Left colon (tissue), 2 donors: ENCODE data around the gene ADARB1. TPM values are rescaled to one million over a fixed set of nuclear protein-coding genes. Genes with fewer than 3 reads are reported as not detected.

Experiments used
- ATAC-seq: fragments of 200-7000 bp; cut with Tn5 transposase; one replicate; pipeline ENCODE4 v1.9.1; 2020; ENCODE audit warnings: mild to moderate bottlenecking, moderate library complexity
- DNase-seq, 2 donors: peaks; one replicate each; pipeline ENCODE4 v3.0.0-alpha.2; 2020
- intact Hi-C, 2 donors: fragments of 100-400 bp; cut with DNase I in 1 of 2; cut with micrococcal nuclease in 1 of 2; formaldehyde crosslinking; loops; one replicate each; pipeline versions ENCODE4 v1.11.2 to v1.14.0; 2022; cut with DNase I, micrococcal nuclease
- total RNA-seq, 2 donors: library from RNA; stranded (reverse); fragmentation: NEBNext Ultra II Directional; extraction: Animal tissue kit (Norgen Biotek cat#: 25700); gene quantifications; one replicate each; pipeline ENCODE4 v1.2.1, GENCODE V29; 2021
- donor health status: DM: no; HTN: no; CAD: no.
- donor health status: DM: yes; HTN: yes; CAD: no.

Gene ADARB1
- total RNA-seq, 2 donors from 2014 or later = 6.9 to 12.4 TPM

DNA sequence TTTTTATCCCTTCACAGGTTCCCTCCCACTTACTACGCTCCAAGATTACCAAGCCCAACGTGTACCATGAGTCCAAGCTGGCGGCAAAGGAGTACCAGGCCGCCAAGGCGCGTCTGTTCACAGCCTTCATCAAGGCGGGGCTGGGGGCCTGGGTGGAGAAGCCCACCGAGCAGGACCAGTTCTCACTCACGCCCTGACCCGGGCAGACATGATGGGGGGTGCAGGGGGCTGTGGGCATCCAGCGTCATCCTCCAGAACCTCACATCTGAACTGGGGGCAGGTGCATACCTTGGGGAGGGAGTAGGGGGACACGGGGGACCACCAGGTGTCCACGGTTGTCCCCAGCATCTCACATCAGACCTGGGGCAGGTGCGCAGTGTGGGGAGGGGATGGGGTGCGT is 147.6 kb downstream of the ADARB1 start:
- intact Hi-C loops = no loop called here
- DNase-seq = no peak
- ATAC-seq = no peak

DNA sequence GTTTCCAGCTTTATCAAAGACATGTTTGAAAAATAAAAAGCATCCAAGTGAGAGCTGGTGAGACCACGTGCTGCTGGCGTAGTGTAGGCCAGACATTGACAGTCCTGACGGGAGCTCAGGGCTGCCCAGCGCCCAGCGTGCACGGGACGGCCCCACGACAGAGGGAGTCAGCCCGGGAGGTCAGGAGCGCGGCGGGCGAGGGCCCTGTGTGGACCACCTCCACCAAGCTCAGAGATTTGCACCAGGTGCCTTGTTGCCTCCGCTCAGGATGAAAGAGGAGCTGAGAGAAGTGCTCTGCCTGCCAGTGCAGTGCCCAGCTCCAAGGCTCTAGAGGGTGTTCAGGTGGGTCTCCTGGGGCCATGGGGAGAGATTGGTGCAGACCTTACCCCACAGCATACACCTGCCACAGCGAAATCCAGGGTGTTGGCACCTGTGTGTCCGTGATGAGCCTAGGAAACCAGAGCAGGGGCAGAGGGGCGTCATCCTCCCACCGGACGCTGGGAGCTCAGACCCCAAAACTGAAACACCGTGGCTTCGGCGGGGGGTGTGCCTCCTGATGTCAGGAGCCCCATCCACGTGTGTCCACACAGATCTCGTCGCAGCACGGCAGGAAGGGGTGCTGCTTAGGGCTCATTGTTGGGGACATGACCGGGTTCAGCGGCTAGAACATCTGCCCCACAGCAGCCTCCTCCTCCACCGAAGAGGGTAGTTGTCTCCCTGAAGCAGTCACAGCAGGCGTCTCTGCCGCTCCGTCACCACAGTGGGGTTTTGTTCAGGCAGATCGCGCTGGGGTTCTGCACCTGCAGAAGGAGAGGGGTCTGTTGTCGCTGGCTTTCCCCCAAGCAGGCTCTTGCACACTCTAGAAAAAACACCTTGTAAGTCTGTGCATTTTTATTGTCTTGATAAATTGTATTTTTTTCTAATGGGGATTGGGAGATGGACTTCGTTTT is 149.1 kb downstream of the ADARB1 start:
- ATAC-seq (no peak), DNase-seq (no peak)
- intact Hi-C loops = no loop called here

GRCh38 chr21:45224189-45224938 is 150.0 kb downstream of the ADARB1 start:
- no peak for DNase-seq
- intact Hi-C loops = no loop called here
- no peak for ATAC-seq

- no peak for ATAC-seq
- DNase-seq = no peak
- intact Hi-C loops = no loop called here
Measured at GRCh38 chr21:45225041-45225740, 150.8 kb downstream of the ADARB1 start.

- DNase-seq (no peak), ATAC-seq (no peak)
- intact Hi-C loops = no loop called here
Measured at GRCh38 chr21:45225741-45226327, 151.5 kb downstream of the ADARB1 start.

GRCh38 chr21:45226540-45227326 is 152.4 kb downstream of the ADARB1 start:
- ATAC-seq (no peak), DNase-seq (no peak)
- intact Hi-C loops = no loop called here

DNA sequence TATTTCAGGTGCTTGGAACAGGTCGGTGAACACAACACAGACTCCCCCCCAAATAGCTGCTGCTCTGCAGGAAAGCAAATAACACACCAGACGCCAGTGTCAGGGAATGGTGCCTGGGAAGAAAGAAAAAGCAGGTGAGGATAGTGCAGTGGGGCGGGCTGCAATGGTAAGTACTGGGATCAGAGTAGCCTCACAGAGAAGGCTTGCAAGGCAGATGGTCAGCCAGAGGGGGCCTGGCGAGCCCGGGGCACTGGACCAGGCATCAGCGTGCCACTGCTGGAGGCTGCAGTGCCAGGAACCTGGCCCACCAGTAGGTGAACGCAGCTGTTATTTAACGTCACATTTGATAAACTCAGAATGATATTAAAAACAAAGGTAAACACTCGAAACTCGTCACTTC is 153.4 kb downstream of the ADARB1 start:
- intact Hi-C loops = no loop called here
- ATAC-seq = no peak

DNA sequence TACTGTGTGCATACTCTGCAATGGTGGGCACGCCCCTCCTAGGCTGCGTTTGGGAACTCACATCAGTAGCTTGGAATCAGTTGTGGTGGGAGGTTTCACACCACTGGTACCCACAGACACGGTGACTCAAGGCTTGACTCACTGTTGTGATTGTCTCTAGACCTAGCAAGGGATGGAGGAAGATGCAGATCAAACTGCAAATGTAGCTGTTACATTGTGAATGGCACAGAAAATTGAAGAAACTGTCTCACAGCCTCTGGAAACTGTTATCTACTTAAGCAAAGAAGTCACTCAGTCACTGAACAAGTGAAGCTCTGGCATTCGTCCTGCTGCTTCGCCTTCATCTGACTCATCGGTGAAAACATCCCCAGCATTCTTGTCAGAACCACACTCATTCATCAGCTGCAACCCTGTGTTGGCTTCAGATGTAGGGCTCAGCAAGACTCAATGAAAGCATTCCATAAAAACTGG is 153.8 kb downstream of the ADARB1 start:
- ATAC-seq = no peak
- intact Hi-C loops = no loop called here
- DNase-seq = no peak

More for the DNA sequence above, 153.4 kb downstream of the ADARB1 start:
- no peak for DNase-seq

GRCh38 chr21:45228656-45229240 is 154.4 kb downstream of the ADARB1 start:
- intact Hi-C loops = no loop called here
- no peak for DNase-seq
- ATAC-seq = no peak

DNA sequence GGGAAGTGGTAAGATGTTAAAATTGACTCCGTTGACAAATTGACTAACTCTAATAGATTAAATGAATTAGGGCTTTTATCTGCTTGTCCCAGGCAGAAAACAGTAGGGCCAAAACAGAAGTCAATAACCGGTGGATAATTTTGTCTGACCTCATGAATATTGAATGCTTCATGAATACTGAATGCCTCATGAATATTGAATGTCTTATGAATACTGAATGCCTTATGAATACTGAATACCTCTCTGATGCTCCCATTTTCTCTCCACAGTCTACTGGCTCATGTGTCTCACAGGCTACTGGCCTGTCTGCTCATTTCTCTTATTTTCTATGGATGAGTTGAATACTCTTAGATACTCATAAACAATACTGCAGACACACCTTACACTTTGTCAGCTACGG is 157.3 kb downstream of the ADARB1 start:
- no peak for ATAC-seq
- DNase-seq = no peak
- intact Hi-C loops = no loop called here

DNA sequence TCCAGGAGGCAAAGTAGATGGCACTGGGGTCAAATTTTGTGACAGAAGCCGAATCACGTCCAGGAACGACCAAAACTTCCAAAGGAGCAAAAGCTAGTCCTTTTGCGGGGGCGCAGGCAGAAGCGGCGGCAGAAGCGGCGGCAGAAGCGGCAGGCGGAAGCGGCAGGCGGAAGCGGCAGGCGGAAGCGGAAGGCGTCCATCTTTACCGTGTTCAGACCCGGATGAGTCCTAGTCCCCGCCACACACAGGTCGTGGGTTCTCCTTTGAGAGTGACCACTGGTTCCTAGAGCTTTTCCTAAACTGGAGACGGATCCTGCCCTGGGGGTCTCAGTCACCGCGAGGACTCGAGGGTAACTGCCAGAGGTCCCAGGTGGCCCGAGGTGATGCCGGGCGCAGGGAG is 159.7 kb downstream of the ADARB1 start:
- ATAC-seq (no peak), DNase-seq (no peak)
- intact Hi-C loops = no loop called here

DNA sequence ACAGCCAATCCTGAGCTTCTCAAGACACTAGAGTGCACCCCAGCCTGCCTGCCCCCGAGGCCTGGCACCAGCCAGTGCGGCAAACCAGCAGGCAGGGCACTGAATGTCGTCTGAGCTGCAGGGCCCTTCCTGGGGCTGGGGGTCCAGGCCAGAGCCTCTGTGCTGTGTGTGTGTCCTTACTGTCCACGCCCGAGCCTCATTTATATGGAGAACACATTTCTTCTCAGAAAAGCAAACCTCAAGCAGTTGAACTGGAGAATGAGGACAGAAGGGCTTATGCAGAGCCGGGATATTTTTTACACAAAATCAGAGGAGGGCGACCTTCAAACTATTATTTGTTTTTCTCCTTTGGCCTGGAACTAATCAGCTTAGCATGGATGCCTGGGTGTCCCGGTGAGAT is 160.6 kb downstream of the ADARB1 start:
- DNase-seq = no peak
- no peak for ATAC-seq
- intact Hi-C loops = no loop called here

DNA sequence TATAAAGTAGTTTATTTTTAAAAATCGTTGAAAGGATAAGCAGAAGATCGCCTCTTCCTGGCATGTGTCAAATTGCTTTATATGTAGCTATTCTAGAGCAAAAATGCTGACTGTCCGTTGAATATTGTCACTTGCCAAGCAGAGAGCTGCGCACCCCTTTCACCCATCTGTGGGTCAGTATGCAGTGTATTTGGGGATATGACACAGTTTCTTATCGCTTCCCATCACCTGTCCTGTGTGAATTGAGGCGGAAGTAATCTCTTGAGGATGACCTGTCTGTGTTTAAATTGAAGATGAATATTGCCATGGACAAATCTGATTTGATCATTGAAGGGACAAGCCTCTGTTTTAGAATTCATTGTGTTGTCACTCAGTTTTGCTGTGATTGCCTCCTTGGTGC is 161.1 kb downstream of the ADARB1 start:
- DNase-seq = no peak
- intact Hi-C loops = no loop called here
- no peak for ATAC-seq

- DNase-seq (no peak), ATAC-seq (no peak)
- intact Hi-C loops = no loop called here
Measured at GRCh38 chr21:45236481-45236880, 162.1 kb downstream of the ADARB1 start.

DNA sequence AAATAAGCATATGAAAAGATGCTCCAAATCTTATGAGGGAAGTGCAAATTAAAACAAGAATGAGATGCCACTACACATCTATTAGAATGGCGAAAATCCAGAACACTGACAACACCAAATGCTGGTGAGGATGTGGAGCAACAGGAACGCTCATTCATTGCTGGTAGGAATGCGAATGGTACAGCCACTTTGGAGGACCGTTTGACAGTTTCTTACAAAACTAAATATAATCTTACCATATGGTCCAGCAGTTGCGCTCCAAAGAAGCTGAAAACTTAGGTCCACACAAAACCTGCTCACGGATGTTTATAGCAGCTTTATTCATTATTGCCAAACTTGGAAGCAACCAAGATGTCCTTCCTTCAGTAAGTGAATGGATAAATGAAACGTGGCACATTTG is 163.0 kb downstream of the ADARB1 start:
- intact Hi-C loops = no loop called here
- DNase-seq (no peak), ATAC-seq (no peak)

GRCh38 chr21:45241357-45241756 is 167.0 kb downstream of the ADARB1 start:
- intact Hi-C loops = no loop called here

DNA sequence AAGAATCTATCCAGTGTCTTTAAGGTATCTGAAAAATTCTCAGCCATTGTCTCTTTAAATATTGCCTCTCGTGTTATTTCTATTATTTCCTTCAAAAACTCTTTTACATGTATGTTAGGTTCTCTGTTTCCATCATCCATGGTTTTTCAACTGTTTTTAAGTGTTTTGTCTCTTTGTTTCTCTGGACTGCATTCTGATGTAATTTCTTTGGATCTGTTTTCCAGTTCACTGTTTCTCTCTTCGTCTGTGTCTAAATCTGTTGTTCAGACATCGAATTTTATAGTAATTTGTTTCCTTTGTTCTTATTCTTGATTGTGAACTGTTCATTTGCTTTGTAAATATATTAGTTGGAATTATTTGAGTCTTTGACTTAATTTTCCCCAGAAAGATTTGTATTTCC is 169.2 kb downstream of the ADARB1 start:
- DNase-seq (no peak), ATAC-seq (no peak)
- intact Hi-C loops = no loop called here

More at GRCh38 chr21:45241357-45241756, 167.0 kb downstream of the ADARB1 start:
- DNase-seq (no peak), ATAC-seq (no peak)

DNA sequence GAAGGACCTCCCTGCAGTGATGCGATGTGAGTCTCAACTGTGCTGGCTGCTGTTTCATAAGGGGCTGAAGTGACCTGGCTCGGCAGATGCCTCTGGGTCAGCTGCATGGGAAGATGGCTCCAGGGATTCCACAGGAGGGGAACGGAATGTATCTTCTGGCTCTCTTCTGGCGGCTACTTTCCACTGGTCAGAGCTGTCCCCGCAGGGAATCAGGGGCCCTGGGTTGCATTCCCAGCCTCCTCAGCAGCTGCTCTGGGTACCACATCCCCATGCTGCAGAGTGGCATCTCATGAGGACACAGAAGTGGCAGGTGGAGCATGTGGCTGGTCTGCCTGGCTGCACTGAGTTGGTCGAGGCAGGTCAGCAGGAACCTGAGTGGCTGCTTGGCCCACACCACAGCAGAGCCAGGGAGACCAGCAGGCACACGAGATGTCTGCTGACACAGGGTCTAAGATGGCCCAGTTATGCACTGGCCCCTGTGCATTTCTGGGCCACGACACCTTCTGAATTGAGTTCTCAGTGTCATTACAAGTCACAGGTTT is 170.5 kb downstream of the ADARB1 start:
- intact Hi-C loops = no loop called here
- DNase-seq (no peak), ATAC-seq (no peak)
